Measurements from ENCODE around the gene RALY.

RALY gene

GRCh38 chr20:33993576-33994221 is at the start of gene RALY:
TSS of gene RALY (plus strand) at chr20:33993911. CDS start at chr20:34072075, 78,164 bp downstream.
- no peak for DNase-seq

DNA sequence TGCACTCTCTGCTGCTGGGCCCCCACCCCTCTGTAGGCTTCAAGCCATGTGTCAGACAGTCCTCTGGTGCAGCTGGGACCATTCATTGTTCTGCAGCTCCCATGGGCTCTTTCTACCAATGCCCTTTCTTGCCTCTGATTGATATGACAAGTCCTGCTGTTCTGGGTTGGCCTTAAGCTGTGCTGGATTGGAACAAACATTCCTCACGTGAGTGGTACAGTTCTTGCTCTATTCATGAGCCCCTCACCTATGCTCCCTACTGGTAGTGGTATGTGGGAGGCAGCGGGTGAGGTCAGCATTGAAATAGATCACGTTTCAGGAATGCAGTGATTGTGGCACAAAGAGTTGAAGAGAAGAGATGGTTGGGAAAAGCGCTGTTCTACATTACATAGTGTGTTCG is 48.8 kb upstream of the RALY start:
- DNase-seq, result no peak

- no peak for DNase-seq
These were observed 48.2 kb upstream of the RALY start for GRCh38 chr20:33945391-33946081.

- peak; percentile 52 for DNase-seq
These were observed 45.9 kb upstream of the RALY start for GRCh38 chr20:33947709-33948295.

GRCh38 chr20:33948480-33948879 is 45.2 kb upstream of the RALY start:
- no peak for DNase-seq

- DNase-seq, result no peak
These were observed 42.5 kb upstream of the RALY start for GRCh38 chr20:33951171-33951570.

GRCh38 chr20:33954504-33954903 is 39.2 kb upstream of the RALY start:
- DNase-seq, result no peak

DNA sequence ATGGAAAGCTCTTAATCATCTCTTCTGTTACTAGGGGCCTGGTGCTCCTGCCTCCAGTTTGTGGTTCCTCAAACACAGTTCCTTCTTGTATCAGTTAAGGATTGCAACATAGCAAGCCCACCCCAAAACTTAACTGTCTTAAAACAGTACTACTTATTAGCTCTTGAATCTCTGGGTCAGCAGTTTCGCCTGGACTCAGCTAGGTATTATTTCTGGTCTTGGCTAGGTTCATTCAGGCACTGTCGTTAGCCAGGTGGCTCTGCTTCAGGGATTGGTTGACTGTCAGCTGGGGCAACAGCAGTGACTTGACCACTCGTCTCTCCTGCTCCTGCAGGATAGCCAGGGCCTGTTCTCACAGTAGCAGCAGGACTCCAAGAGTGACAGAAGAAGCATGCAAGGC is 30.0 kb upstream of the RALY start:
- DNase-seq, result no peak

GRCh38 chr20:33964441-33964840 is 29.3 kb upstream of the RALY start:
- no peak for DNase-seq

GRCh38 chr20:33967126-33967525 is 26.6 kb upstream of the RALY start:
- DNase-seq, result no peak

DNA sequence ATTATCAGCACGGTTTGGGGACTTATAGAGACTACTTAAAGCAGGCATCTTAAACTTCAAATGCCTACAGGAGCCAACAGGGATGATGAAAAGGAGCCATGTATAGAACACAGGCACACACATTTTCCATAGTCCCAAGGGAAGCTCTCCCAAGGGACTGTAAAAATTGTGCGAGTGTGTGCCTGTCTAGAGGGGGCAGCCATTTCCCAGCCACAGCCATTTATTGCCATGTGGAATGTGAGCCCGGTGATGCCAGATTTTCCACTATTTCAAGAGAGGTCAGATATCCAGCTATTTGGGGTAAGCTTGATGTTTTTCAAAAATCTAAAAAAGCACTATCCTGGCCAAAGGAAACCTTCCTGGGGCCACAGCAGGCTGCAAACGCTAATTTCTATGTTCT is 24.1 kb upstream of the RALY start:
- no peak for DNase-seq

GRCh38 chr20:33970229-33970628 is 23.5 kb upstream of the RALY start:
- DNase-seq, result no peak

GRCh38 chr20:33971147-33971975 is 22.4 kb upstream of the RALY start:
- DNase-seq, result no peak

GRCh38 chr20:33976959-33977358 is 16.8 kb upstream of the RALY start:
- DNase-seq, result no peak

- DNase-seq, result no peak
These were observed 16.2 kb upstream of the RALY start for GRCh38 chr20:33977535-33977934.

GRCh38 chr20:33979094-33979493 is 14.6 kb upstream of the RALY start:
- DNase-seq, result no peak

DNA sequence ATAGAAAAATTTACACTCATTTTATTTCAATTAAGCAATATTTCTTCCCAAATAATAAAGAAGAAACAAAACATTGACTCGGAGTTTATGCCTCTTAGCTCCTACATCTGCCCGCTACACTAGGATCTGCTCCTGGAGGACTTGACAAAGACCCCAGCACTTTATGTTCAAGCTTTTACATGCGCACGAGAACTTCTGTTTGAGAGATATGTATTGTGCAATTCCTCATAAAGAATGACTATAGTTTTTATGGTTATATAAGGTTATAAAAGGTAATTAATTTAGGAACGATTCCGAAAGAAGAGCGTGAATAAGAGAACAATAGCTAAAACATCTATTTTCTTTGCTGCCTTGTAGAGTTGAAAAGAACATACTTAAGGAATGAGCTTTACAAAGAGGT is 12.4 kb upstream of the RALY start:
- DNase-seq, result no peak

DNA sequence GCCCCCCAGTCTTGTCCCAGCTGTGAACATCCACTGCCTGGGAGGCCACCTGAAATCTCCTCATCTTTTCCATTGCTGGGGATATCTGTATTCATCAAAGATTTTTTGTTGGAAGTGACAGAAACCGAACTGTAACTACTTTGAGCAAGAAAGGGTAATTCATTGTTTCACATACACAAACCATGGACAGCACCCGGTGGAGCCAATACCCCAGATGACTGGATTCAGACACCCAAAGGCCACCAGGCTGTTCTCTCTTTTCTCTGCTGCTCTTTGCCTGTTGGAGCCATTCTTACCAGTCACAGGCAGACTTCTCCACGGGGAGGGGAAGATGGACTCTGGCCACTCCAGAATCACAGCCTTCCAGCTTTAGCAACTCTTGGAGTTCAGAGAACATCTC is 11.7 kb upstream of the RALY start:
- DNase-seq, result no peak

DNA sequence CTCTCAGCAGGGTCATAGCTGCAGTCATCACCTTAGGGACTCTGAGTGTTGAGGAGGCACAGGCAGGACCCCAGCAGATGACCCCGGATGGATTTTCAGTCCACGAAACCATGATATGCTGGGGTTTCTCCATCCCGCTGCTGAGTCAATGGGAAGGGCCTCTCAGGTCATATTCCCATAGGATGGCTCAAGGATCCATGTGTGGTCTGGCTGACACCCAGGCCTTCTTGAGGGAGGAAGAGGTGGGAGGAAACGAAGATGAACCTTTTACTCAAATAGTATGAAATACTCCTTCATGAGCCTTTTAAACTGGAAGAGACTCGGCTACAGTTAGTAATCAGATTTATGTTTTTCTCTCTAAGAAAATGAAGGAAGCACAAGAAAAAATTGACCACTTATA is 10.3 kb upstream of the RALY start:
- DNase-seq, result no peak

DNA sequence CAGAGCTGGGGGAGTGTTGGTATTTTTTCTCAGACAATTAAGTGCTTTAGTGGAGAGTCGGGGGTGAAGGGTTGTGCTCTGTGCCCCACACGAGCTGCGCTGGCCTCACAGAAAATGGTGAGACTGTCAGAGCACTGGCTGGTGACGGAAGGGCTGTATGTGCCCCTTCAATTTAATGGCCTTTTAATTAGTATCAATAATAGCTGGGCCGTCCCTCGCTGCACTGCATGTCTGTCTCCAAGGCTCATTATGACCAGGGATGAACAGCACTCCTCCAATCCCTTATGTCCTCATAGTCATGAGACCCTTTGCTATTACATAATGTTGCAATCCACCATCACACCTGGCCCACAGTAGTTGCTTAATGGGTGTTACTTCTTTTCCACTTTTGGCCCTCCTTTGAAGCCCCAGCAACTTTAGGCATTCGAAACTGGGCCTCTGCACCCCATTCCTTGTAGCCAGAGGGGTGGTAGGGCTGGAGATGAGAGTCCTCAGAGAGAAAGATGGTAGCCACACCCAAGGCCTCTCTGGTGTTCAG is 9.5 kb upstream of the RALY start:
- no peak for DNase-seq

DNA sequence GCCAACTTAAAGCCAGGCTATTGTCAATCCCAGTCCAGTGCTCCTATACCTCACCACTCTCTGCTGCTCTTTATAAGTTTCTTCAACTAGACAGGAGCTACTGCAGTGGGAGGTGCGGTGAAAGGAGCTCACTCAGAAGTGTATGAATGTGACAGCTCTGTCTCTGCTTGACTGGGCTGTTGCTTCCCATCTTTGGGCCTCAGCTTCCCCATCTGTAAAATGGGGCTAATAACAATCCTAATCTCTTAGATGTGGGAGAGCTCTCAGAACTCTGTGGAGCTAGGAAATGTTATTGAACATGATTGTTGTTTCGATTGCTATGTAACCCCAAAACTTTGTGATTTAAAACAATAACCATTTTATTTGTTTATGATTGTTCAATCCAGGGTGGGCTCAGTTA is 8.4 kb upstream of the RALY start:
- DNase-seq, result no peak

DNA sequence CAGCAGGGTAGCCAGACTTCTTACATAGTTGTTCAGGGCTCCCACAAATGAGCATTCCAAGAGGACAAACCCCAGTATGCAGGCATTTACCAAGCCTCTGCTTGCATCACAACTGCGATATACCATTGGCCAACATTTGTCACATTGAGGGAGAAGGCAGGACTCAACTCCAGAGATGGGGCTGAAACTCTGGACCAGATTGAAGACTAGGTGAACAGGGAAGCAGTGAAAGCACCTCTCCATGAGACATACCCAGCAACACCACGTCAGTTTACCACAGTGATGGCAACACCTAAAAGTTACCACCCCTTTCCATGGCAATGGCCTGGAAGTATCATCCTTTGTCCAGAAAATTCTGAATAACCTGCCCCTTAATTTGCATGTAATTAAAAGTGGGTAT is 7.9 kb upstream of the RALY start:
- DNase-seq, result no peak

DNA sequence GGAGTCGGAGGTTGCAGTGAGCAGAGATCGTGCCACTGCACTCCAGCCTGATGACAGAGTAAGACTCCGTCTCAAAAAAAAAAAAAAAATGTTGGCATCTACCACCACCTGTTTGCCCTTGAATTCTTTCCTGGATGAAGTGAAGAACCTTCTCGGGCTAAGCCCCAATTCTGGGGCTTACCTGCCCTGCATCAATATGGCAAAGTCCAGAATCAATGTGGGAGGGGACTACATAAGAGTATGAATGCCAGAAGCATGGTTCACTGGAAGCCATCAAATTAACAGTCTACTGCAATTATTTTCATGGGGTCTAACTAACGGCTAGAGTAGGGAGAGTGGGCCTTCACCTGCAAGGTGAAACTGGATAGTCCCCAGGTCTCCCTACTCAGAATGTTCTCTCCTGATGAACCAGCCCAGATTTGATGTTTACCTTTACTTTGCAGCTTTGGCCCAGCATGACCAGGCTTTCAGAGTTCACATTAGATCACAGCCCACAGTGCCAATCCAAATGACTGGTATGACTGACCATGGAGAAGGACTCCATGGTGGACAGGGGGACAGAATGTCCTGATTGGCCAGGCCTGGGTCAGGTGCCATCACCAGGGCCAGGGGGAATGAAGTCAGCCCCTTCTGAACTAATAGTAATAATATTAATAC is 7.0 kb upstream of the RALY start:
- DNase-seq, result no peak
